ENCODE measurements around the gene INSM1. TPM values are rescaled to one million over a fixed set of nuclear protein-coding genes. Genes with fewer than 3 reads are reported as not detected.

Gene INSM1
- polyA plus RNA-seq, 1 of the 3 experiments (the other 2 are of a cell fraction) = not detected

DNA sequence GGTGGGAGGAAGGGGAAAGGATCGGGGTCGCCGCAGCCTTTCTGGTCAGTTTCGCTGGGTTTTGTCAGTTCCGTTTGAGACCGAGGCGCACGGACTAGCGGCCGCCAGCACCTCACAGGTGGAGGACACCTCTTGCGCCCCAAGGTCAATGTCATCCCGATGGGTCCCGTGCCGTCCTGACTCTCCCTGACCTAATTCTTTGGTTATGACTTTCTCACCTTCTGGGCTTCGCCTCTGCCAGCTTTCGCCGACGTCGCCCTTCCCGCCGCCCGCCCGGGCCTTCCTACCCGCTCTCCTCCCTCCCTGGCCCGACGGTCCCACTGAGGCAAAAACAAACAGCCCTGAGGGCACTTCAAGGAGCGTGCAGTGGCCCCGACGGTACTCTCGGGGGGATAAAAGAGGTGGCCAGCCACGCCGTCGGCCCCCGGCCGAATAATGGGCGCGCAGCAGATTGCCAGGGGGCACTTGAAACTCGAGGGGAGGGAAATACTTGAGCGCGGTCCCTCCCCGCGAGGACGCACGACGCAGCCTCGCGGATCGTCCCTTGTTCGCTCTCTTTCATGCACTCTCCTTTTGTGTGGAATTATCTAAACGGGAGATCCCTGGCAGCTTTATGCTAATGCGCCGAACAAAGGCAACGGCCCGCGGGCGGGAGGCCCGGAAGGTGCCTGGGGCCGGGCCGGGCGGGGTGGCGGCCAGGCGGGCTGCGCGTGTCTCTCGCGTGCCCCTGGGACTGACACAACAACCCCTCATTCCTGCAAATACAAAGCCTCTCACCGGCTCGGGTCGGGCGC, 3.9 kb upstream of the INSM1 start:
- Histone ChIP-seq H3K9me2 (no peaks in the 10 kb centered on the region), H3K27me3 (ENCODE audit: insufficient read depth) (peaks cover 65% of the 10 kb centered on the region), H3K4me1 (ENCODE audit: control insufficient read depth in 1 of 2, insufficient read depth in 2 of 2, low read depth in 1 of 2, low read length in 1 of 2) (no peaks in the 10 kb centered on the region; a peak in 1 of 4 replicates), H2AFZ (ENCODE audit: low read depth) (no peak overlapping the region), H3K79me2 (ENCODE audit: insufficient read depth) (no peaks in the 10 kb centered on the region), H3K4me3 (ENCODE audit: low read depth in 2 of 2, low read length in 1 of 2) (no peak overlapping the region), H3K9me3 (no peaks in the 10 kb centered on the region), H3F3A (replicated peaks; ENCODE audit: insufficient read depth) (peaks cover 4% of the 10 kb centered on the region), H3K4me2 (no peak overlapping the region), H3K27ac (ENCODE audit: low read depth in 2 of 2, low read length in 1 of 2) (no peak overlapping the region), H4K20me1 (ENCODE audit: insufficient read depth) (no peaks in the 10 kb centered on the region), H3K9ac (no peak overlapping the region), H3K36me3 (replicated peaks in 1 of 2; ENCODE audit: control insufficient read depth in 1 of 2, insufficient read depth in 2 of 2, low read length in 1 of 2) (no peaks in the 10 kb centered on the region)
- TF ChIP-seq SMC3 (IDR thresholded peaks at IDR 0.05; ENCODE audit: low read depth, low read length) (no peak), USF1 (IDR thresholded peaks at IDR 0.05; ENCODE audit: borderline replicate concordance, low read depth) (no peak), MXI1 (IDR thresholded peaks at IDR 0.05; ENCODE audit: low read depth, low read length) (no peak), TCF12 (IDR thresholded peaks at IDR 0.05) (no peak), NRF1 (IDR thresholded peaks at IDR 0.05; ENCODE audit: low read depth, low read length) (no peak), ELF1 (IDR thresholded peaks at IDR 0.05) (no peak), CHD2 (IDR thresholded peaks at IDR 0.05; ENCODE audit: low read length, partially characterized antibody) (no peak), RAD21 (IDR thresholded peaks at IDR 0.05; ENCODE audit: low read length) (no peak), EP300 (IDR thresholded peaks at IDR 0.05; ENCODE audit: borderline replicate concordance in 1 of 2, low read depth in 1 of 2, low read length in 1 of 2) (no peak), NFIC (IDR thresholded peaks at IDR 0.05; ENCODE audit: borderline replicate concordance) (no peak), GATA2 (CRISPR knock-in tag; IDR thresholded peaks at IDR 0.05) (no peak), FOXM1 (IDR thresholded peaks at IDR 0.05; ENCODE audit: low read depth) (no peak), POLR2AphosphoS5 (IDR thresholded peaks at IDR 0.05; ENCODE audit: low read depth, low read length) (no peak), RCOR1 (IDR thresholded peaks at IDR 0.05; ENCODE audit: low read length) (no peak), RFX5 (IDR thresholded peaks at IDR 0.05; ENCODE audit: low read length) (no peak), TAF1 (IDR thresholded peaks at IDR 0.05; ENCODE audit: borderline replicate concordance, low read depth, low read length) (no peak)
- TF ChIP-seq, protein P1, sequence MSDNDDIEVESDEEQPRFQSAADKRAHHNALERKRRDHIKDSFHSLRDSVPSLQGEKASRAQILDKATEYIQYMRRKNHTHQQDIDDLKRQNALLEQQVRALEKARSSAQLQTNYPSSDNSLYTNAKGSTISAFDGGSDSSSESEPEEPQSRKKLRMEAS (IDR thresholded peaks at IDR 0.05; ENCODE audit: low read depth) = no peak
- TF ChIP-seq, protein P2, sequence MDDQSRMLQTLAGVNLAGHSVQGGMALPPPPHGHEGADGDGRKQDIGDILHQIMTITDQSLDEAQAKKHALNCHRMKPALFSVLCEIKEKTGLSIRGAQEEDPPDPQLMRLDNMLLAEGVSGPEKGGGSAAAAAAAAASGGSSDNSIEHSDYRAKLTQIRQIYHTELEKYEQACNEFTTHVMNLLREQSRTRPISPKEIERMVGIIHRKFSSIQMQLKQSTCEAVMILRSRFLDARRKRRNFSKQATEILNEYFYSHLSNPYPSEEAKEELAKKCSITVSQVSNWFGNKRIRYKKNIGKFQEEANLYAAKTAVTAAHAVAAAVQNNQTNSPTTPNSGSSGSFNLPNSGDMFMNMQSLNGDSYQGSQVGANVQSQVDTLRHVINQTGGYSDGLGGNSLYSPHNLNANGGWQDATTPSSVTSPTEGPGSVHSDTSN (IDR thresholded peaks at IDR 0.05) = no peak
- POLR2A ChIA-PET = no interaction called here
- 12% methylated on average over 46 of the region's 70 CpGs for WGBS (ENCODE audit: low lambda C conversion rate)
- no peak for DNase-seq
- CTCF ChIA-PET = interaction anchor here (0.6 kb wide), 1 partner anchor 230 kb away, joined by 3 read pairs; no protein-coding TSS in a partner anchor

Data from SK-N-SH (cell line).